A673 (cell line): ENCODE measurements around the gene FAM3B. TPM values are rescaled to one million over a fixed set of nuclear protein-coding genes. Genes with fewer than 3 reads are reported as not detected.

ENCODE experiments used
- BruUV-seq: library from RNA; stranded (reverse); fragments of 400-500 nt; replicated peaks from 2 replicates; lab custom pipeline; 2021; lab: Mats Ljungman, UMichigan
- CTCF ChIA-PET: fragments of 300-600 bp; sonication (Branson Sonifier 250); formaldehyde crosslinking; loops from one replicate; lab custom pipeline; 2022; ENCODE audit warnings: antibody characterized with exemption; lab: Charles Lee
- POLR2A ChIA-PET: fragments of 300-600 bp; sonication (Branson Sonifier 250); formaldehyde crosslinking; loops from one replicate; lab custom pipeline; 2022; ENCODE audit warnings: antibody characterized with exemption; ENCODE audit not compliant: low non-redundant PET; lab: Charles Lee
- DNase-seq: peaks from one replicate; pipeline ENCODE4 v3.0.0-alpha.2; 2015; ENCODE audit warnings: low spot score
- H3K27ac ChIP-seq: fragments of 200-600 bp; sonication (generic); 2 replicates; pipeline ENCODE4 v1.5.1; 2016; ENCODE audit warnings: mixed run types, low read depth, mild to moderate bottlenecking, mixed read lengths, antibody characterized with exemption, low read length; ENCODE audit not compliant: poor library complexity, severe bottlenecking
- H3K27me3 ChIP-seq: fragments of 200-600 bp; sonication (generic); replicated peaks from 2 replicates; pipeline ENCODE4 v1.6.1; 2017; ENCODE audit warnings: mixed run types, low read depth, mild to moderate bottlenecking, mixed read lengths, antibody characterized with exemption, low read length; ENCODE audit not compliant: insufficient read depth, poor library complexity
- H3K36me3 ChIP-seq: fragments of 200-600 bp; sonication (generic); 2 replicates; pipeline ENCODE4 v1.6.1; 2016; ENCODE audit warnings: mixed run types, mild to moderate bottlenecking, mixed read lengths, antibody characterized with exemption, low read length; ENCODE audit not compliant: insufficient read depth, poor library complexity, severe bottlenecking
- H3K4me1 ChIP-seq: fragments of 200-600 bp; sonication (generic); 2 replicates; pipeline ENCODE4 v1.6.1; 2017; ENCODE audit warnings: mixed run types, mild to moderate bottlenecking, mixed read lengths, antibody characterized with exemption, low read length; ENCODE audit not compliant: insufficient read depth, poor library complexity, severe bottlenecking
- H3K4me3 ChIP-seq: fragments of 200-600 bp; sonication (generic); 2 replicates; pipeline ENCODE4 v1.5.1; 2016; ENCODE audit warnings: low read depth, mixed run types, mild to moderate bottlenecking, mixed read lengths, low read length; ENCODE audit not compliant: poor library complexity, severe bottlenecking
- H3K9me3 ChIP-seq: fragments of 200-600 bp; sonication (generic); 2 replicates; pipeline ENCODE4 v1.6.1; 2016; ENCODE audit warnings: mixed run types, low read depth, mild to moderate bottlenecking, mixed read lengths, antibody characterized with exemption, low read length; ENCODE audit not compliant: poor library complexity, severe bottlenecking
- EZH2 ChIP-seq: fragments of 200-600 bp; sonication (generic); IDR thresholded peaks from 2 replicates; pipeline ENCODE4 v1.6.1; 2017; ENCODE audit warnings: borderline replicate concordance, low read depth, mild to moderate bottlenecking, mixed read lengths, antibody characterized with exemption, low read length; ENCODE audit not compliant: poor library complexity, severe bottlenecking
- intact Hi-C: fragments of 100-400 bp; cut with micrococcal nuclease; formaldehyde crosslinking; loops from one replicate; pipeline ENCODE4 v1.10.0; 2022; ENCODE audit not compliant: unreplicated experiment
- total RNA-seq: library from RNA; stranded (reverse); gene quantifications from 2 replicates; pipeline ENCODE4 v1.2.3, GENCODE V29; 2021
- TF ChIP-seq, protein P1 (sequence below): fragments of 300-800, 200-600 bp; sonication (generic); conservative IDR thresholded peaks from 2 replicates; pipeline ENCODE4 v1.5.1; 2017; ENCODE audit warnings: low read depth, mild to moderate bottlenecking, antibody characterized with exemption, low read length, moderate library complexity, mixed read lengths

The FAM3B gene
- total RNA-seq, 1 experiment from 2014 or later, result not detected

DNA sequence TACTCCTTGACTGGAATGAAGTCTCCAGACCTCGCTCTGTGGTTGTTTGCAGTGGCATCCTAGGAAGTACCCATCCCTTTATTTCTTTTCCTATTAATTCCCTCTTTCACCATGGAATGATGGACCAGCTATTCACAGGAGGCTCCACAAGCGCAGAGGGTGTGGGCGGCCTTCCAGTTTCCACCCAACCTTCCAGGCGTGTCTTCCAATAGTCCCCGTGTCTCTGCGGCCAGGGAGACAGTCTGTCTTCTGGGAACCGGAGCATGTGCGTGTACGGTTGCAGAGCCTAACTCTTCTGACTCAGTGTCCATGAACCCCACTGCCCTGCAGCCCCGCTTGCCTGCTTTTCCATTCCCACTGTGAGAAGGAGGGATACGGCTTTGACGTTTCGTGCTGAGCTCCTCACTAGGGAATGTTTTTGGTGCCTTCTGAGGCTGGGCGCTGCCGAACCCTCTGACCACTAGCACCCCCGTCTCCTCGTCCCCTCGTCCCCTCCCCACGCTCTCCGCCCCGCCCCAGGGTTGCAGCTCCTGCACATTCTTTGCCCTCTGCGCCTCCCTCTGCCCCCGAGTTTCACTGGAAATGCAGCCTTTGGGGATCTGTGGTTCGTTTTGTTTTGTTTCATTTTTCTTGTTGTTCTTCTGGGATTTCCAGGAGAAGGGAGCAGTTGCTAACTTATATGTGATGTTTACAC is 26.3 kb upstream of the FAM3B start:
- no TSS peak for BruUV-seq
- H3K4me1 ChIP-seq, result no peaks in the 10 kb centered on the region
- DNase-seq, result no peak
- POLR2A ChIA-PET, result no interaction called here
- H3K27me3 ChIP-seq, result peaks cover 13% of the 10 kb centered on the region
- no peaks in the 10 kb centered on the region for H3K9me3 ChIP-seq
- CTCF ChIA-PET, result no interaction called here
- H3K27ac ChIP-seq, result no peak overlapping the region
- H3K36me3 ChIP-seq, result no peaks in the 10 kb centered on the region
- intact Hi-C loops, result no loop called here
- TF ChIP-seq, protein P1, sequence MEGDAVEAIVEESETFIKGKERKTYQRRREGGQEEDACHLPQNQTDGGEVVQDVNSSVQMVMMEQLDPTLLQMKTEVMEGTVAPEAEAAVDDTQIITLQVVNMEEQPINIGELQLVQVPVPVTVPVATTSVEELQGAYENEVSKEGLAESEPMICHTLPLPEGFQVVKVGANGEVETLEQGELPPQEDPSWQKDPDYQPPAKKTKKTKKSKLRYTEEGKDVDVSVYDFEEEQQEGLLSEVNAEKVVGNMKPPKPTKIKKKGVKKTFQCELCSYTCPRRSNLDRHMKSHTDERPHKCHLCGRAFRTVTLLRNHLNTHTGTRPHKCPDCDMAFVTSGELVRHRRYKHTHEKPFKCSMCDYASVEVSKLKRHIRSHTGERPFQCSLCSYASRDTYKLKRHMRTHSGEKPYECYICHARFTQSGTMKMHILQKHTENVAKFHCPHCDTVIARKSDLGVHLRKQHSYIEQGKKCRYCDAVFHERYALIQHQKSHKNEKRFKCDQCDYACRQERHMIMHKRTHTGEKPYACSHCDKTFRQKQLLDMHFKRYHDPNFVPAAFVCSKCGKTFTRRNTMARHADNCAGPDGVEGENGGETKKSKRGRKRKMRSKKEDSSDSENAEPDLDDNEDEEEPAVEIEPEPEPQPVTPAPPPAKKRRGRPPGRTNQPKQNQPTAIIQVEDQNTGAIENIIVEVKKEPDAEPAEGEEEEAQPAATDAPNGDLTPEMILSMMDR, result no peak
- TF ChIP-seq EZH2, result no peak
- no peak overlapping the region for H3K4me3 ChIP-seq

DNA sequence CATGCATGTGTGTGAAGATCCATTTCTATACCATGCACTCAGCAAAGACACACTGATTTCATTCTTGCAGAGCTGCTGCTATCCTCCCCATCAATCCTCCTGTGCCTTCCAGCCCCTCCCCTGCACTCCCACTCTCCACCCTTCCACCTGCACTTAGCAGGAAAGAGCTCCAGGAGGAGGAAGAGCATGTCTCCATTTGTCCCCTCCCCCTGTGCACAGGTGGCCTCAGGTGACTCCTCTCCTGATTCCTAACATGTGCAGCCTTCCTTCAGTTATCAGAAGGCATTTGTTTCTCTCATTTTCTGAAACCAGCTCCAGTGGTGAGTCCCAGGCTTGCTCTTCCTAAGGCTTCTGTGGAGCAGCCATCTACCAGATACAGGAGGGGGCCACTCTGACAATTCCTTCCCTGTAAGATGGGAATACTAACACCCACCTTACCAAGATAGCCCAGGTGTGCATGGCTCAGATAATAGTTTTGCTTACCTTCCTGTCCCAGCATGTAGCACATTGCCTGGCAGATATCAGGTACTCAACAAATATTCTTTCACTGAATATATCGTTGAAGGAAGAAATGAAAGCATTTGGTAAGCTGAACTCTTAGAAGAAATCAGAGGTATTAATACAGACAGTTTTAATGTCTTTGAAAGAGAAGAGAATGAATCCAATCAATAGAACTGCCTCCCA is 21.9 kb upstream of the FAM3B start:
- Histone ChIP-seq H3K27me3 (no peaks in the 10 kb centered on the region), H3K9me3 (no peaks in the 10 kb centered on the region), H3K27ac (no peak overlapping the region), H3K36me3 (no peaks in the 10 kb centered on the region), H3K4me3 (no peak overlapping the region), H3K4me1 (no peaks in the 10 kb centered on the region)
- intact Hi-C loops, result no loop called here
- BruUV-seq, result no TSS peak
- ChIA-PET POLR2A (no interaction called here), CTCF (no interaction called here)
- no peak for TF ChIP-seq EZH2
- TF ChIP-seq, protein P1, result no peak
- no peak for DNase-seq

DNA sequence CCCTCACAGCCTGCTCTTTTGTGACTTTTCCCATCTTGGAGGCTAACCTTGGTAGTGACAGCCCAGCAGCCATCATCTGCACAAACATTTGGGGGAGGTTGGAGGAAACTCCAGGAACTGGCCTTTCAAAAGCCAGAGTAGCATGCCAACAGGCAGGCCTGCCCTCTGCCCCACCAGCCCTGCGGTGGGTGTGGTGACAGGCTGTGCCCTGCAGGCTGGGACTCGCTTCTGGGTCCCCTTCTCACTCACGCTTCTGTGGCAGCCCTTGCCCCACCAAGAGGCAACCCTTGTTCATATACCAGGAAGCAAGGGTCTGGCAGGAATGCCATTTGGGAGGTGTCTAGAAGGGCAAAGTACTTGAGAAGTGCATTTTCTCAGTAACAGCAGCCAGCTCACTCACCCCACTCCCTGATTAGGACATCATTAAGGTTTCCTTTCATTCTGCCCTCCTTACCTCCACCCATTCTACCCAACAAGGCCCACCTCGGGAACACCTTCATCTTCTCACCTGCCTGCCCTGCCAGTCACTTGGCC is 20.8 kb upstream of the FAM3B start:
- no TSS peak for BruUV-seq
- Histone ChIP-seq H3K27me3 (no peaks in the 10 kb centered on the region), H3K36me3 (no peaks in the 10 kb centered on the region), H3K4me1 (no peaks in the 10 kb centered on the region), H3K9me3 (no peaks in the 10 kb centered on the region), H3K4me3 (no peak overlapping the region), H3K27ac (no peak overlapping the region)
- DNase-seq, result no peak
- POLR2A ChIA-PET, result no interaction called here
- TF ChIP-seq, protein P1, result no peak
- no peak for TF ChIP-seq EZH2
- CTCF ChIA-PET, result no interaction called here
- intact Hi-C loops, result no loop called here
